Endodermal cell (in vitro differentiated cells): ENCODE data around the gene ADAMTS13. TPM values are rescaled to one million over a fixed set of nuclear protein-coding genes. Genes with fewer than 3 reads are reported as not detected.

Experiments used
- DNase-seq: peaks from one replicate; pipeline ENCODE4 v3.0.0-alpha.2; 2017
- H3K27ac ChIP-seq: 2 replicates; pipeline ENCODE4 v1.5.1; 2013; ENCODE audit warnings: mild to moderate bottlenecking, low read depth, low read length, moderate library complexity
- H3K27me3 ChIP-seq: 2 replicates; pipeline ENCODE4 v1.6.1; 2013; ENCODE audit warnings: mild to moderate bottlenecking, low read length, moderate library complexity; ENCODE audit not compliant: insufficient read depth, control insufficient read depth, poor library complexity, severe bottlenecking
- H3K36me3 ChIP-seq: 2 replicates; pipeline ENCODE4 v1.7.0; 2013; ENCODE audit warnings: mild to moderate bottlenecking, low read length, moderate library complexity; ENCODE audit not compliant: control insufficient read depth, insufficient read depth
- H3K4me1 ChIP-seq: one replicate; pipeline ENCODE4 v1.7.0; 2013; ENCODE audit warnings: low read length; ENCODE audit not compliant: control insufficient read depth, insufficient read depth
- H3K4me3 ChIP-seq: 2 replicates; pipeline ENCODE4 v1.5.1; 2013; ENCODE audit warnings: mild to moderate bottlenecking, low read length, moderate library complexity
- H3K9ac ChIP-seq: 2 replicates; pipeline ENCODE4 v1.6.1; 2013; ENCODE audit warnings: mild to moderate bottlenecking, low read length, moderate library complexity; ENCODE audit not compliant: poor library complexity, severe bottlenecking; ENCODE audit errors: extremely low read depth
- H3K9me3 ChIP-seq: 2 replicates; pipeline ENCODE4 v1.6.1; 2013; ENCODE audit warnings: mild to moderate bottlenecking, low read length, moderate library complexity; ENCODE audit not compliant: control insufficient read depth
- H3K27ac Mint-ChIP-seq: 2 replicates; pipeline ENCODE4 v1.8.0; 2020; ENCODE audit warnings: mixed read lengths
- H3K27me3 Mint-ChIP-seq: 2 replicates; pipeline ENCODE4 v1.8.0; 2021; ENCODE audit warnings: mild to moderate bottlenecking, mixed read lengths; ENCODE audit not compliant: insufficient read depth
- H3K36me3 Mint-ChIP-seq: 2 replicates; pipeline ENCODE4 v1.8.0; 2020; ENCODE audit warnings: low read depth, mixed read lengths
- H3K4me1 Mint-ChIP-seq: 2 replicates; pipeline ENCODE4 v1.8.0; 2020; ENCODE audit warnings: mixed read lengths
- H3K4me3 Mint-ChIP-seq: 2 replicates; pipeline ENCODE4 v1.8.0; 2020; ENCODE audit warnings: mild to moderate bottlenecking, moderate library complexity, mixed read lengths
- H3K9me3 Mint-ChIP-seq: 2 replicates; pipeline ENCODE4 v1.8.0; 2020; ENCODE audit warnings: mild to moderate bottlenecking, mixed read lengths
- WGBS, 2 experiments: methylation state at CpG; one replicate each; pipeline versions ENCODE4 v1.1.5 to v1.1.7; 2013; ENCODE audit warnings: missing lambda C conversion rate in 2 of 2, mixed read lengths in 1 of 2; ENCODE audit not compliant: insufficient coverage in 1 of 2, insufficient read length in 1 of 2; 5-methylcytosine and 5-hydroxymethylcytosine counted together
- total RNA-seq, 2 donors: library from RNA; stranded (reverse); fragmentation: NEBNext Ultra II Directional in 1 of 2; extraction: Animal tissue kit (Norgen Biotek cat#: 25700) in 1 of 2; gene quantifications; 2 replicates in 1 of 2; 3 replicates in 1 of 2; pipeline ENCODE4 v1.2.1, GENCODE V29; 2021
- TF ChIP-seq, protein P1 (sequence below): fragments of 200-600 bp; sonication (generic); conservative IDR thresholded peaks from 2 replicates; pipeline ENCODE4 v1.5.0; 2021; ENCODE audit warnings: antibody characterized with exemption, mild to moderate bottlenecking

ADAMTS13 gene
- total RNA-seq, 2 donors from 2014 or later = 13.5 to 21.7 TPM

DNA sequence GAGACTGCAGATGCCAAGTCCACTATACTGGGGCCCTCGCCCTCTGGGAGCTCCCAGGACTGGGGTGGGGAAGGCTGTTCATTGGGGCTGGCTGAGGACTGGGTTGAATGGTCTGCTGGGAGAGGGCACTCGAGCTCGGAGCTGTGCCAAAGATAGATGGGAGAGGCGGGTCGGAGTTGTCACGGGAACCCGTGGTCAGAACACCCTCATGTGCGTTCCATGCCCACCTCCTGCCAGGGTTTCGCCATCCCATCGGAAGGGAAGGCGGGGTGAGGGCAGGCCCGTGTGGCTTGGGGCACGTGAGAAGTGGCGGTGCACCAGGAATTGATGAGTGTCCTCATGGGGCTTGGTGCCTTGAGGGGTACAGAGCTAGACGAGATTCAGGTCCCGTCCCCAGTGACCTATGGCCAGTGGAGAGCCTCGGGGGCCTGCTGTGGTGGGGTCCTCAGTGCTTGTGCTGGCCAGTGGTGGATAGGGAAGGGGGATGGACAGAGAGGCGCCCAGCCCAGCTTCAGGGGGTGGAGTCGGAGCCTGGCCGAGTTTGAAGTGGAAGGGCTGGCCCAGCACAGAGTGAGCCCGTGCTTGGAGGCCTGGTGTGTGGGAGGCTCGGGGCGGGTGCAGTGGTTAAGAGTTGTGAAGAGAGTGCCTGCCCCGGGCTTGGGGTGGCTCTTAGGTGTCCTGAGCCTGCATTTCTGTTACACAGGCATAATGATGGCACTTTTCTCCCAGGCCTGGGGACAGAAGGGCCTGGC, 41.9 kb downstream of the ADAMTS13 start:
- Mint-ChIP-seq H3K4me1 (no peaks in the 10 kb centered on the region), H3K9me3 (no peaks in the 10 kb centered on the region), H3K27ac (no peak overlapping the region), H3K36me3 (peaks cover 12% of the 10 kb centered on the region), H3K27me3 (no peaks in the 10 kb centered on the region), H3K4me3 (no peak overlapping the region)
- 94% methylated on average over 13 to 24 of the region's 24 CpGs for WGBS, 2 experiments
- Histone ChIP-seq H3K4me3 (no peak overlapping the region), H3K36me3 (peaks cover 18% of the 10 kb centered on the region), H3K4me1 (peaks cover 4% of the 10 kb centered on the region), H3K27ac (no peak overlapping the region), H3K9ac (no peak overlapping the region), H3K9me3 (no peaks in the 10 kb centered on the region), H3K27me3 (no peaks in the 10 kb centered on the region)
- TF ChIP-seq, protein P1, sequence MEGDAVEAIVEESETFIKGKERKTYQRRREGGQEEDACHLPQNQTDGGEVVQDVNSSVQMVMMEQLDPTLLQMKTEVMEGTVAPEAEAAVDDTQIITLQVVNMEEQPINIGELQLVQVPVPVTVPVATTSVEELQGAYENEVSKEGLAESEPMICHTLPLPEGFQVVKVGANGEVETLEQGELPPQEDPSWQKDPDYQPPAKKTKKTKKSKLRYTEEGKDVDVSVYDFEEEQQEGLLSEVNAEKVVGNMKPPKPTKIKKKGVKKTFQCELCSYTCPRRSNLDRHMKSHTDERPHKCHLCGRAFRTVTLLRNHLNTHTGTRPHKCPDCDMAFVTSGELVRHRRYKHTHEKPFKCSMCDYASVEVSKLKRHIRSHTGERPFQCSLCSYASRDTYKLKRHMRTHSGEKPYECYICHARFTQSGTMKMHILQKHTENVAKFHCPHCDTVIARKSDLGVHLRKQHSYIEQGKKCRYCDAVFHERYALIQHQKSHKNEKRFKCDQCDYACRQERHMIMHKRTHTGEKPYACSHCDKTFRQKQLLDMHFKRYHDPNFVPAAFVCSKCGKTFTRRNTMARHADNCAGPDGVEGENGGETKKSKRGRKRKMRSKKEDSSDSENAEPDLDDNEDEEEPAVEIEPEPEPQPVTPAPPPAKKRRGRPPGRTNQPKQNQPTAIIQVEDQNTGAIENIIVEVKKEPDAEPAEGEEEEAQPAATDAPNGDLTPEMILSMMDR = no peak
- no peak for DNase-seq

DNA sequence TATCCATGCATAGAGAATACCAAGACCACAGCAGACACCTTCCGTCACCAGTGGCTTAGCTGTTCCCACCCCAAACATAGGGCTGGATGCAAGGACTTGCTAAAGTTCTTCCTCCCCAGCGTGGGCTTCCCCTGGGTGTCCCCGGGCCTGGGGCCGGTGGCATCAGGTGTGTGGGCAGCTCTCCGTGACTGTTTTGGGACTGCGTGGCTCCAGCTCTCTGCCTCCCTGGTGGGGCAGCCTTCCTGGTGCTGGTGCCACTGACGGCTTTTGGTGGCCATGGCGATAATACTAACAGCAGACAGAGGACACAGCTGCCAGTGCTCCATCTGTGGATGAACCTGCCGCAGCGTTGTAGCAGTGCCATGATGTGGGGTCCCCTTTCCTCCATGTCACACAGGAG, 42.5 kb downstream of the ADAMTS13 start:
- Mint-ChIP-seq H3K9me3 (no peaks in the 10 kb centered on the region), H3K27ac (no peak overlapping the region), H3K27me3 (no peaks in the 10 kb centered on the region), H3K4me3 (no peak overlapping the region), H3K36me3 (peaks cover 12% of the 10 kb centered on the region), H3K4me1 (no peaks in the 10 kb centered on the region)
- WGBS, 2 experiments = 93 to 98% methylated on average over 5 to 10 of the region's 10 CpGs
- TF ChIP-seq, protein P1 = no peak
- Histone ChIP-seq H3K27ac (no peak overlapping the region), H3K9ac (no peak overlapping the region), H3K27me3 (no peaks in the 10 kb centered on the region), H3K4me1 (peaks cover 4% of the 10 kb centered on the region), H3K9me3 (no peaks in the 10 kb centered on the region), H3K4me3 (no peak overlapping the region), H3K36me3 (peaks cover 18% of the 10 kb centered on the region)
- DNase-seq = no peak

DNA sequence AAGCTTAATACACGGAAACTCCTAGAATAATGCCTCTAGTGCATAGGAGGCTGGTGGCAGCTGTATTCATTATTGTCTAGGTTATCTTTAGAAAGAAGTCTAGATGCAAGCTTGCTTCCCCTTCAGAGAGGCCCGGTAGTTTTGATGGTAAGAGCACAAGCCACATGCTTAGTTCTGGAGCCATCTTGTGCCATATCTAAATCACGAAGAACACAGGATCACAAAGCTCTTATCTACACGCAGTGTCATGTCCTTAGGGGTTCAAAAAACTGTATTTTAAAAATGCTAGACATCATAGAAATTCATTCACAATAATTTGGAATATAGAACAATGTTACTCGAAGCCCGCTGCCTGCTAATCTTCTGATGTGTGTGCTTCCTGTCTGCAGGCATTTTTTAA, 43.8 kb downstream of the ADAMTS13 start:
- no peak overlapping the region for H3K4me3 Mint-ChIP-seq
- WGBS, 2 experiments = 90 to 94% methylated on average over 3 to 6 of the region's 6 CpGs
- TF ChIP-seq, protein P1 = no peak
- Histone ChIP-seq H3K27me3 (no peaks in the 10 kb centered on the region), H3K9ac (no peak overlapping the region), H3K4me1 (peaks cover 4% of the 10 kb centered on the region), H3K27ac (no peak overlapping the region), H3K9me3 (no peaks in the 10 kb centered on the region), H3K4me3 (no peak overlapping the region), H3K36me3 (peaks cover 18% of the 10 kb centered on the region)
- no peak for DNase-seq
- no peaks in the 10 kb centered on the region for H3K27me3 Mint-ChIP-seq
- peaks cover 12% of the 10 kb centered on the region for H3K36me3 Mint-ChIP-seq
- H3K9me3 Mint-ChIP-seq = no peaks in the 10 kb centered on the region
- H3K27ac Mint-ChIP-seq = no peak overlapping the region
- H3K4me1 Mint-ChIP-seq = no peaks in the 10 kb centered on the region
